T follicular helper cell (primary cell): ENCODE data around the gene FIG4.
"Not testable (repeated sequence)": the region's sequence is repeated elsewhere in the genome, so short reads cannot be mapped to it uniquely, and the experiment has no call there.

Experiments used
- DNase-seq: peaks from one replicate; pipeline ENCODE4 v3.0.0-alpha.2; 2020; ENCODE audit warnings: low read depth

Gene FIG4

DNA sequence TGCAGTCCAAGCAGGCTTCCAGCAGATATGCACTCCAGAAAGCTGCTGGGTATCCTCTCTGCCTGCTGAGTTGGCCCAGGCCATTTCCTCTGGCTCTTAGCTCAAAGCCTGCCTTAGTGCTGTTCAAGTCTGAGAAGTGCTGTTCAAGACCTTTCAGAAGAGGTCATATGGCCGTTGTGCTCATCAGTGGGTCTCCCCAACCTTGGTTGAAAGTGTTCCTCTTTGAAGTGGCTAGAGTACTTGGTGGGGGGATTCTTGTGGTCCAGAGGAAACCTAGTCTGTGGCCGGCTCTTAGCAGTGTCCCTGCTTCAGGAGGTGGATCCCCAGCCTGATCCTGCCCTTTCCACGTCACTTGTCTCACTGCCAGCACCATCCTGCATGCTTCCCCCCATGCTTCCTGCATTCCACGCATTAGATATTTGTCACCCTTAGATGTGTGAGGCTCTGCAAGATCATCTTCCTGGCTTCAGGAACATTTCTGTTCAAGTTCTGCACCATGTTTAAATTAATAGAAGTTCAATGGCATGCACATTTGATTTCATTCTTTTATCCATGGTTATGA, 105.0 kb downstream of the FIG4 start:
- no peak for DNase-seq

DNA sequence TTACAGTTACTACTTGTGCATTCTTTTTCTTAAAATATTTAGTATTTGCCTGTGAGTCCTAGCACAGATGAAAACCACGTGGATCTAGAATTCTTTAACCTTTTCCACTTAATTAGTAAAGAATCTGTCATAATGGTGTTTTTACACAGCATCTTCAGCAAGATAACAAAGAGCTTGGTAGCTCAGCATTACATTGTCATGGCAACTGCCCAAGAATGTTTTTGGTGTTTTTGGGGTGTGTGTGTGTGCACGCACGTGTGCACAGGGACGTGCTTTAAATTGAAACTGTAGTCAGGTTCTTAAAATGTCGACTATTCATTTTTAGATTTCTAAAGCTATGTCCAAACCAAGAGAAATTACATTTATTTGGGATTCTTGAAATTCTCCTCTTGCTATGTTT, 108.0 kb downstream of the FIG4 start:
- DNase-seq: no peak

DNA sequence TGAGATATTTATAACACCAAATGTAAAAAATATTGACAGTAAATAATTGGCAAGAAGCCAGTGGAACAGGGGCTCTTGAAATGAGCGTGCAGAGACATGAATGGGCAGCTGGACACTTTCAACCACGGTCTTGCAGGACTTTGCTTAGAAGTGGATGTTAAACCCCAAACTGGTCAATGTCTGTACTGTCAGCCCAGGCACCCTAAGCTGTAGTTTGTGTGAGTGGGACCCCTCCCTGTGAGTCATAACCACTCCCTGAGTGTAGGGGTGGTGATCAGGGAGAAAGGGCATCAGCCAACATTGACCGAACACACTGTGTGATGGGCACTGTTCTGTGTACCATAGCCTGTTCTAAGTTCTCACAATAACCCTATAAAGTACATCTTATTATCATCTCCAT, 108.6 kb downstream of the FIG4 start:
- DNase-seq: no peak

DNA sequence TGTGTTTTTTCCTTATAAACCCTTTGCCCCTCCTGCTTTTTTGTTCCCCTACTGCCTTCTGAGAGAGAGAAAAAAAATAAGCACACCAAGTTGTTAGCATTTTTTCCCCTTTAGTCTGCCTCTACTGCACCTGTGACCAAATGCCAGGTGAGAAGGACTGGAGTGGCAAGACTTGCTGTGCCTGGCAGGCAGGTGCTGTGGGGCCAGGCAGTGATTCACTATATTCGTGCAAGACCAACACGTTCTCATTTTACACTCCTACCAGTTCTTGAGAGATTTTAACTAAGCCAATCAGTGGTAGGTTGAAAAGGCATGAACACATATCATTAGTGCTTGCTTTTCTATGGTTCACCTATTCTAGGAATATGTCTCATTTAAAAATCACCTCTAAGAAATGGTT, 109.7 kb downstream of the FIG4 start:
- no peak for DNase-seq

DNA sequence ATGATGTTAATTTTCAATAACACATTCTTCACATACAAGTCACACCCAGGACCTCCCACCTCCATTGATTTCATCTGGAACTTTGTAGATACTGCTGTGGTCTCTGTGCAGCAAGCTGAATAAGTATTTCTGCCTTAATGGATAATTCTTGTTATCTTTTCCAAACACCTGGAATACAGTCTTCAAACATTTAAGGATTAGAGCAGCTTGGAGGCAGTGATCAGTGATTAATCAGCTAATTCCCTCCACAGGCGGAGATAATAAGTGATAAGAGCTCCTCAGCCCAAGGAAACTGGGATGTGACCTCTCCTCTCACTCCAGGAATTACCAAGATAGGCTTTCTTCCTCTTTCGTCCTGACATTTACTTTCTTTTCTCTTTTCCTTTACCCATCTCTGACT, 110.7 kb downstream of the FIG4 start:
- no peak for DNase-seq

DNA sequence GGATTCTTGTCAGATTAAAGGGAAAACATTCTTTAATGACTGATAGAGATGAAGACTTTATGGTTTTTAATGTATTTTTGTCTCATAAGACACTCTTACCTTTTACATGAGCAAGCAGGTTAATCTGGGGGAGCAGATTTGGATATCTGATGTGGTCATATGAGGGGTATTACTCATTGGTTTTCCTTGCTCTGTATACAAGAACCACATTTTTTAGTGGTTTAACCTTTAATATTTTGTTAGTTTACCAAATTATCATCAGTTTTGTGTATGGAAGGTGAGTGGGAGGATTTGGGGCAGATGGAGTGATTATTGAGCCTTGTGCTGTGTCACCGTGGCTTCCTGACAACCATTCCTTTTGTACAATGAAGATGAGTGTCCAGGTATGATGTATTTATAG, 112.9 kb downstream of the FIG4 start:
- no peak for DNase-seq

DNA sequence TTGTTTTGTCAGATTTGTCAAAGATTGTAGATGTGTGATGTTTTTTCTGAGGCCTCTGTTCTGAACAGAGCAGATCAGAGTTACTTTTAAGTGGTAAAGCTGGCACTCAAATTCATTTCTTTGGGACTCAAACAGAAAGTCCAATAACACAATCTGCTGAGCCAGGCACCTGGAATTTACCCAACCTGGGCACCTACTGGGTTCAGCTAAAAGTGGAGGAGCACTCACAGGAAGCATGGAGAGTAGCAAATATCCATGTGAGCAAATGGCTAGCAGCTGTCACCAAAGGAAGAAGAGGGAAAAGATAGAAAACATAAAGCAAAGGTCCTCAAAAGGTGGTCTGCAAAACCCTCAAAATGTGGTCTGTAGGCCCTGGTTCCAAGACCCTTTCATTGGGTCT, 116.8 kb downstream of the FIG4 start:
- no peak for DNase-seq

DNA sequence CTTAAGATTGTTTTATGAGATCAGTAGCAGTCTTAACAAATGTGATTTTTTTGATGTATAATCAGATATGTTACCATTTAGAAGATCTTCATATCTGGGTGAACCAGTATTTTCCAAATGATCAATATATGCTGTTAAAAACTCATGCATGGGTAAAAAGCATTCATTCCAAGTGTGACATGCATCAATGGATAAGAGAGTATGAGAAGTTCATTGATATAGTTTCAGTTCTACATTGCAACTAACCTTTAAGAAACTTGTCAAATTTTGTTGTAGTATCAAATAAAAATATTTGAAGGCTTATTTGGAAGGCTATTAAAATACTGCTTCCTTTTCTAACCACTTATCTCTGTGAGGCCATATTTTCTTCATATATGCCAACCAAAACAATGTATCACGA, 117.7 kb downstream of the FIG4 start:
- DNase-seq: no peak

DNA sequence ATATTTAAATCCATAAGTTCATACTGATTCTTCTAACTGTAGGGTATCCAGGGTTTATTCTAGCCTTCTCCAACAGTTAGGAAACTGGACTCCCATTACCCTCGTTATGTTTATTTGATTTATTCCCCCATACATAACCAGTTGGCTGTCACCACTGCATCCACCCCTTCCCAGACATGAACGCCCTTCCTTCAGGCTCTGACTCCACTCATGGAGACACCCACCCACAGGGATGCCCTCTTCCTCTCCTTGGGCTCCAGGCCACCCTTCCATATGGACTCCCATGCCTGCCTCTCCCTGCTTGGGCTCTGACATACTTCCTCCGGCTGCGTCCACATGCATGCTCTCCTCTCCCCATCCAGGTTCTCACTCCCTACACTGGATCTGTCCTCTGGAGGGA, 124.0 kb downstream of the FIG4 start:
- no peak for DNase-seq

DNA sequence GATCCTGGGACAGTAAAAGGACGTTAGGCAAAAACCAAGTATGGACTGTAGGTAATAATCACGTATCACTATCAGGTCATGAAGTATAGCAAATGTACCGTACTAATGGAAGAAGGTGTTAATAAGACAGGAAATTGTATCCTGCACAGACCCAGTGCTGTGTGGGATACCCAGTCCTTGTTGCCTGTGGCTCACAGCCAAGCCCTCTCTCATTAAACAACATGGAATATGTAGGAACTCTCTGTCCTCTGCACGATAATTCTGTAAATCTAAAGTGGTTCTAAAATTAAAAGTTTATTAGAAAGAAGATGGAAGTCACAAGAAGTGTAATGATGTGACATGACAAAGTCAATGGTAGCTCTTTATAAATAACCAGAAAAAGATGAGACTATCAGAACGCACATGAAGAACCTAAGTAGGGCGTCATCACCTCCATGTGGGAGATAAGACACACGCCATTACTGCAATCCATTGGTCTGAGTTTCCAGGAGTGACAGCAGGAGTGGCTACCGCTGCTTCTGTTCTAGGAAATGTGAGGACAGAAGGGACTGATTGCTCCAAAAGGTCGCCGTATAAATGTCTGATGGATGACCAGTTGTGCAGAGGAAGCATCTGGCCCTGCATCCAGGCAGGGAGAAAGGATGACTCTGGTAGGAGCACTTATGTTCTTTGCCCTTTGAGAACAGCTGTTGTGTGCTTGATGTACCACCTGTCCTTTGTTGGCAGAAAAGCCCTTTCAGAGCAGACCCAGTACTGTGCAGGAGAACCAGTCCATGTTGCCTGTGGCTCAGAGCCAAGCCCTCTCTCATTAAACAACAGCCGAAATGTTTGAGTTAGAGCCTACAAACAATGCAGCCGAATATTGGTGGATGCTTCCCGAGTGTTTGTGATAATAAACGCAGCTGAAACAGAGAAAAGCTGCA, 125.6 kb downstream of the FIG4 start:
- DNase-seq: no peak

DNA sequence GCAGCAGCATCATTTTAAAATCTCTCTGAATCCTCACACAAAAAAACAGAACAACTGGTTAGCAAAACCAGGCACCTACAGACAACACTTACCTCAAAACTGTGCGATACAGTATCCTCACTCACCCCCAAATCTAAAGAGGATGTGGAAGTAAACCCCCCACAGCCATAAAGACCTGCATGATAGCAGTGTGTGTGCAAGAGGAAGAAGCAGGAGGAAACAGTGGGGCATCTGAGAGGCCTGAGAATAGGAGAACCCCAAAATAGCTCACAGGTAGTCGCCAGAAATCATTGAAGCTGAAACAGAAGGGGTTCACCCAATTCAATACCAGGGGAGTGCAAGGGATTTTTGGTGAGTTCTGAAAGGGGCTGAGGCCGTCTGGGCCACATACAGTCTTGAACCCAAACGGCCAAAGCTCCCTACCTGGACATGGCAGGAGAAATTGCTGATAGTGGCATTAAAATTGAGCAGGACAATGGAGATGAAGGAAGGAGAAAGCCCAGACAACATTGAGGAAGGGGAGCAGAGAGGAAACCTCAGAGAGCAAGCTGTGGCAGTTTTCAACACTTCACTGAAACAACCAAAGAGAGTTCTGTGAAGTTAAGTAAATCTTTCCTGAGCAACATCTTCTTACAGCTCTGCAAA, 129.7 kb downstream of the FIG4 start:
- no peak for DNase-seq

DNA sequence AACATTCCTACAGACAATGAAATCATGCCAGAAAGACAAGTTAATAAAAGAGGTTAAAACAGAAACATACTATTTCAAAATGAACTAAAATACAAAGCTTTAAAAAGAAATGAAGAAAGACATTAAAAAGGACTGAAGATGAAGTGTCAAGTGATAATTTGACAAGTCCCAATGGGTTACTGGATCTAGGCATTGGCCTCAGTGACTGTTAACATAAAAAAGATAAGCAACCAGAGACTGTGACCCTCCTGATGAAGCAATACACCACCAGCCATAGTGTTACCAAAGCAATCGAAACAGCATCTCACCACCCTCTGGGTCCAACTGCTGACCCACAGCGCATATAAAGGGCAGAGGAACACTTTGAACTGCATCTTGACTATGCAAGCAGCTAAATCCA, 130.3 kb downstream of the FIG4 start:
- no peak for DNase-seq

DNA sequence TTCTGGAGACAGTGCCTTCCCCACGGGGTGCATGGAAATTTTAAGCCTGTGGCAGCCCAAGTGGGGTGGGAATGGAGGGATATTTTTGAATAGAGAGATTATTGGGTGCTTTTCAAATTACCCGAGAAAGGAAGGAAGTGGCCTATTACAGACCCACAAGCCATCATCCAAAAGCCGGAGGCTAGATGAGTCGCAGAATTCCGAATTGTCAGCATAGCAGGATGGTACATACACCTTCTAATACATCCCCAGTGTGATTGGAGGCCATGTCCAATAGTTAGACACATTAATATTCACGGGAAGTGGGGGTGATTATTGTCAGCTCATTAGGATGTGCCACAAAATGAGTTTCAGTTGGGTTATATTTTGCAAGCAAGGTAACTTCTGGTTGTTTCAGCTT, 133.0 kb downstream of the FIG4 start:
- DNase-seq: no peak

DNA sequence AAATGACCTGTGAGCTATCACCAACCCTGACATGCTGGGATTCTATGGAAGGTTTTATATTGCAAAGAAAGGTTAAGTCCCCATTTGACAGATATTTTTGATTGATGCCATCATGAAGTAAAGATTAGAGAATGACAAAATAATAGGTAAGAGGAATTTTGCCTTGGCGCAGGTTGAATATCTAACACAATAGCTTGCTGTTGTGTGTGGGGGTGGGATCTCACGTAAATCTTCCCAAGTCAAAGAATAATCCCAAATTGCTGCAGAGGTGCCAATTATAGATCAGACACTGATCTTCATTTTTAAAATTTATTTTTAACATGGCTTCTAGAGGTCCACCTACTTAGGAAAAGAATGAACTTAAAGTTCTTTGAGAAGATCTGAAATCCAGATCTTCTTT, 135.5 kb downstream of the FIG4 start:
- DNase-seq: no peak

DNA sequence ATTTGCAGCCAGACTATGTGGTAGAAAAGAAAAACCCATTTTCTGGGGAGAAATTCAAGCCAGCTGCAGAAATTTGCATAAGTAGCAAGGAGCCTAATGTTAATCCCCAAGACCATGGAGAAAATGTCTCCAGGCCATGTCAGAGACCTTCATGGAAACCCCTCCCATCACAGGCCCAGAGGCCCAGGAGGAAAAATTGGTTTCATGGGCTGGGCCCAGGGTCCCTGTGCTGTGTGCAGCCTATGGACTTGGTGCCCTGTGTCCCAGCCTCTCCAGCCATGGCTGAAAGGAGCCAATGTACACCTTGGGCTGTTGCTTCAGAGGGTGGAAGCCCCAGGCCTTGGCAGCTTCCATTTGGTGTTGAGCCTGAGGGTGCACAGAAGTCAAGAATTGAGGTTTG, 140.3 kb downstream of the FIG4 start:
- DNase-seq: not testable (repeated sequence)

DNA sequence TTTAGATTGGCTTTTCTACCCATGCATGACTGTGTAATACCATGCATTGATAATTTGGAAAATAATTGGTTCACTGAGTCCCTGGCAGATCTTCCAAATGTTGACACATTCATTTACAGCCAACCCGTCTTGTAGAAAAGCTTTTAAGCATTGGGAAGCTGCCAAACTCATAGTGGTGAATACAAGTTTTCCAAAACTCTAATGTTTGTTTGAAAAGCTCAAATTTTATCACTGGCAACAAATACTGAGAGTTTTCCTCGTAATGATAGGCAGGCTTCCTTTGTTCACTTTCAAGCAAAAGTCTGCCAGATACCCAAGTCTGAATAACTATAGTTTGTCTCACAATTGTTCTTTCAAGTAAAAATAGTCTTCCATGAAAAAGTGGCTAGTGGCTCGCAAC, 143.0 kb downstream of the FIG4 start:
- no peak for DNase-seq

DNA sequence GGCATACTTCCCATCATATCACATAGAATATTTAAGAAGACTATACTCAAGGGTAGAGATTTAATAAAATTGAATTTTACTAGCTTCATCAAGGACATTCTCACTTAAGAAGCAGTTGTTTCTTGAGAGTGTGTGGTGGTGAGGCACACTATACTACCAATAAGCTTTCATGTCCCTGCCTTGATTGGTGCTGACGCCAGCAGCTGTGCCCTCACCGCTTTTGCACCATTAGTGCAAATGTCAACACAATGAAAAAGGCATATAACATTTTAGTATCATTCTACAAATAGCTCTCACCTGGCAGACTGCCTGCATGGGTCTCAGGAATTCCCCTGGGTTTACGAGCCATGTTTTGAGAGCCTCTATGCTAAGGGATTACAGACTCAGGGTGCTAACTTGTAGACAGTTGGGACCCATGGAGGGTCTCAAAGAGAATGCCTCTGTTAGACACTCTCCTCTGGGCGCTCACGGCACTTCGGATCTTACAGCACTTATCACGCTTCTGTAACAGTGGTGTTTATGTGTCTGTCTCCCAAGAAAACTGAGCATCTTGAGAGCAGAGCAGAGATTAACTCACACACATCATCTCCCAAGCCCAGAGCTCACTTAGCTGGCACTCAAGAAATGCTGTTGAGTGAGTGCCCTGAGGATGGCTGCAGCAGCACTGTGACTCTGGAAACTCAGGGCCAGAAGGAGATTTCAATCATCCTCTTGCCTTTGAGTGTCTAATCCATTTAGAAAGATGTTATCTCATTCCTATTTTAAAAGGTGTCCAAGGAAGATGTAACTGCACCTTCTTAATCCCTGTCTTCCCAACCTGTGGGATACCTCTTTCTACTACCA, 143.7 kb downstream of the FIG4 start:
- no peak for DNase-seq

DNA sequence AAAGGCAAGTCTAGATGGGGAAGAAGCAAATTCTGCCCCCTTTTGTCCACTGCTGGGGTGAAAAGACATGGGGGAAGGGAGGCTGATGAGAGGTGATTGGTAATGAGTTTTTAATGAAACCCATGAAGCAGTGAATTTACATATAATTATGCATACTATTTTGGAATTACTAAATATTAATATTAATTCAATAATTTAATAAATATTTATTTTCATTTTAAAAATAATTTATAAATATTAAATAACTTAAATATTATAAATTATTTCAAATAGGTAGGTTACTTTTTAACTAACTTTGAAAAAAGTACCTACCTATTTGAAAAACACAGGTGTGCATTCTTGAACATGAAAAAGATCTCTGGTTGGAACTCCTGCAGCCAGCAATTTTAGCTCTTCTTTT, 148.9 kb downstream of the FIG4 start:
- no peak for DNase-seq

DNA sequence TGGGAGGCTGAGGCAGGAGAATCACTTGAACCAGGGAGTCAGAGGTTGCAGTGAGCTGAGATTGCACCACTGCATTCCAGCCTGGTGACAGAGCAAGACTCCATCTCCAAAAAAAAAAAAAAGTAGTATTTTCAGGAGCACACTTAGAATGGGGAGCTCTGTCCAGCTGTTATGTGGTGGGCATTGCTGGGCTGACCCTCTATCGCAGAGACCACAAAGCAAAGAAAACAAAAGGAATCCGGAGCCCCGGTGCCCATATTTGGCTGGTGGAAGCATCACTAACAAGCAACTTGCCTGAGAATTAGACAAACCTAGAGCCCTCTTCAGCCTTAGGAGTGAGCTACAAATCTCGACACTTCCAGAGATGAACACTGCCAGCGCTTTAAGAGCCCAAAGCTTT, 149.7 kb downstream of the FIG4 start:
- DNase-seq: no peak

DNA sequence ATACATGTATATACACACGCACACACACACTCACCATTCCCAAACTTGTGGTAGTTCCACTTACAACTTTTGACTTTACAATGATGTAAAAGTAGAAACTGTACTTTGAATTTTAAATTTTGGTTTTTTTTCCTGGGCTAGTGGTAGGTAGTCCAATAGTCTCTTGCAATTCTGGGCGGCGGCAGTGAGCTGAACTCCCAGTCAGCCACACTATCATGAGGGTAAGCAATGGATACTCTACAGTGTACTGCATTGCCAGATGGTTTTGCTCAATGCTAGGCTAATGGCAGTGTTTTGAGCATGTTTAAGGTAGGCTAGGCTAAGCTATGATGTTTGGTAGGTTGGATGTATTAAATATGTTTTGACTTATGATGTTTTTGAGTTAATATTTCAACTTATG, 150.8 kb downstream of the FIG4 start:
- DNase-seq: no peak

DNA sequence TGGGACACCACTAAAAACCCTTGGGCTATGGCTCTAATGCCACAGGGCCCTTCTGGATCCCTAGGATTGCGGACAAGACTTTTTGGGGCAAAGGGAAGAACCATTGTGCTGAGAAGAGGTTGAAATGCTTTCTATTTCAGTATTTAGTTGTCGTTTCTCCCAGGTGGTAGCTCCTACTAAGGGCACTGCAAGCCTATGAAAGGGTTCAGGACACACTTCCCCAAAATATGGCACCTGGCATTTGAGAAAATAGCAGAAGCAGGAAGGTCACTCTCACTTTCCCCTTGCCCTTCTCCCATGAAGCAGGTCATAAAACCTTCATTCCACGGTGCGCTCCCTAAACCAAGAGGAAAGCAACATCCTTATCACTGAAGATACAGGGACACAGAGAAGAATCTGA, 161.6 kb downstream of the FIG4 start:
- no peak for DNase-seq

DNA sequence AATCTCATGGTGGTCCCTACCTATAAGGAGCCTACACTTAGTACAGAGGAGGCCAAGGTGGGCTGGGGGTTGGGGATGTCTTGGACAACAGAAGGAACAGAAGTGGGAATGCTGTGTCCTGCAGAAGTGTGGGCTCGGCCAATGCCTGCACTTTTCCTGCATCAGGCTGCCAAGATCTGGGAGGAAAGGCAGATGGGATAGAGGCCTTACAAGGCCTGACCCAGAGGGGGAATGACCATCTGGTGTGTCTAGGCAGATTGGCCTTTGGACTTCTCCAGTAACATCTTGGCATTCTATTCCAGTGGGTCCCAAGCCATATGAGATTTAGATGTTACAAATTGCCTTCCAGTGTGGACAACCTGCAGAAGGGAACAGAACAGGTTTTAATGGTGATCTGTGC, 162.3 kb downstream of the FIG4 start:
- DNase-seq: no peak
